Fibroblast of lung (primary cell): ENCODE results near the gene RPS6KL1. TPM values are rescaled to one million over a fixed set of nuclear protein-coding genes. Genes with fewer than 3 reads are reported as not detected.

ENCODE experiments used
- DNase-seq, 2 donors: peaks; one replicate each; pipeline versions ENCODE4 v3.0.0 to v3.0.0-alpha.2; 2010; ENCODE audit warnings: low read depth in 2 of 2
- H2AFZ ChIP-seq: 2 replicates; pipeline ENCODE4 v1.5.1; 2012; ENCODE audit warnings: low read length, control low read depth, inconsistent platforms
- H3K27ac ChIP-seq: 2 replicates; pipeline ENCODE4 v1.5.1; 2011; ENCODE audit warnings: low read length, control low read depth; ENCODE audit not compliant: insufficient read depth
- H3K27me3 ChIP-seq: 2 replicates; pipeline ENCODE4 v1.5.1; 2011; ENCODE audit warnings: mild to moderate bottlenecking, low read length; ENCODE audit not compliant: control insufficient read depth, insufficient read depth
- H3K36me3 ChIP-seq: 2 replicates; pipeline ENCODE4 v1.5.1; 2011; ENCODE audit warnings: low read length; ENCODE audit not compliant: control insufficient read depth, insufficient read depth
- H3K4me1 ChIP-seq: 2 replicates; pipeline ENCODE4 v1.5.1; 2011; ENCODE audit warnings: low read length; ENCODE audit not compliant: control insufficient read depth, insufficient read depth; ENCODE audit errors: extremely low read depth
- H3K4me2 ChIP-seq: 2 replicates; pipeline ENCODE4 v1.5.1; 2011; ENCODE audit warnings: low read length, control low read depth; ENCODE audit not compliant: insufficient read depth; ENCODE audit errors: extremely low read depth
- H3K4me3 ChIP-seq, 4 experiments: fragments of 200-600 bp in 1 of 4; sonication (generic) in 1 of 4; replicated peaks in 1 of 4; 2 replicates each; pipeline ENCODE4 v1.5.1; 2011 to 2016; ENCODE audit warnings: low read length in 4 of 4, low read depth in 3 of 4, mild to moderate bottlenecking in 3 of 4, control low read depth in 2 of 4, inconsistent platforms in 1 of 4, mixed read lengths in 1 of 4; ENCODE audit not compliant: insufficient read depth in 1 of 4; ENCODE audit errors: control extremely low read depth in 1 of 4
- H3K79me2 ChIP-seq: 2 replicates; pipeline ENCODE4 v1.5.1; 2012; ENCODE audit warnings: mild to moderate bottlenecking, low read length, inconsistent platforms; ENCODE audit not compliant: control insufficient read depth, insufficient read depth
- H3K9ac ChIP-seq: 2 replicates; pipeline ENCODE4 v1.5.1; 2011; ENCODE audit warnings: mild to moderate bottlenecking, low read length, control low read depth; ENCODE audit not compliant: insufficient read depth
- H3K9me3 ChIP-seq: 2 replicates; pipeline ENCODE4 v1.5.1; 2012; ENCODE audit warnings: low read depth, low read length; ENCODE audit not compliant: control insufficient read depth, insufficient read depth
- H4K20me1 ChIP-seq: 2 replicates; pipeline ENCODE4 v1.5.1; 2011; ENCODE audit warnings: low read length; ENCODE audit not compliant: control insufficient read depth, insufficient read depth; ENCODE audit errors: extremely low read depth
- EZH2 ChIP-seq: IDR thresholded peaks from 2 replicates; pipeline ENCODE4 v1.5.1; 2012; ENCODE audit warnings: low read length, control low read depth, mild to moderate bottlenecking; ENCODE audit errors: missing control alignments
- polyA plus RNA-seq, 2 donors: library from polyadenylated mRNA; depleted of rRNA in 1 of 2; stranded (reverse) in 1 of 2; unstranded in 1 of 2; fragments of >200 nt; gene quantifications; 2 replicates each; pipeline ENCODE4 v1.2.1, GENCODE V29; 2011 to 2012; ENCODE audit warnings: missing spikeins in 1 of 2
- total RNA-seq: library from RNA; depleted of rRNA; stranded (reverse); fragments of >200 nt; gene quantifications from 2 replicates; pipeline ENCODE4 v1.2.1, GENCODE V29; 2014
- TF ChIP-seq, protein P1 (sequence below), 2 donors: IDR thresholded peaks in 1 of 2; conservative IDR thresholded peaks in 1 of 2; 1 replicate in 1 of 2; 2 replicates in 1 of 2; pipeline ENCODE4 v1.5.1; 2011 to 2012; ENCODE audit warnings: low read length in 2 of 2, control low read depth in 1 of 2, inconsistent platforms in 1 of 2, low read depth in 1 of 2, mild to moderate bottlenecking in 1 of 2

The RPS6KL1 gene
- total and polyA plus RNA-seq, 2 donors (not counting 1 experiment from before 2014, with no cell fraction given) = 0.52 to 1.2 TPM

DNA sequence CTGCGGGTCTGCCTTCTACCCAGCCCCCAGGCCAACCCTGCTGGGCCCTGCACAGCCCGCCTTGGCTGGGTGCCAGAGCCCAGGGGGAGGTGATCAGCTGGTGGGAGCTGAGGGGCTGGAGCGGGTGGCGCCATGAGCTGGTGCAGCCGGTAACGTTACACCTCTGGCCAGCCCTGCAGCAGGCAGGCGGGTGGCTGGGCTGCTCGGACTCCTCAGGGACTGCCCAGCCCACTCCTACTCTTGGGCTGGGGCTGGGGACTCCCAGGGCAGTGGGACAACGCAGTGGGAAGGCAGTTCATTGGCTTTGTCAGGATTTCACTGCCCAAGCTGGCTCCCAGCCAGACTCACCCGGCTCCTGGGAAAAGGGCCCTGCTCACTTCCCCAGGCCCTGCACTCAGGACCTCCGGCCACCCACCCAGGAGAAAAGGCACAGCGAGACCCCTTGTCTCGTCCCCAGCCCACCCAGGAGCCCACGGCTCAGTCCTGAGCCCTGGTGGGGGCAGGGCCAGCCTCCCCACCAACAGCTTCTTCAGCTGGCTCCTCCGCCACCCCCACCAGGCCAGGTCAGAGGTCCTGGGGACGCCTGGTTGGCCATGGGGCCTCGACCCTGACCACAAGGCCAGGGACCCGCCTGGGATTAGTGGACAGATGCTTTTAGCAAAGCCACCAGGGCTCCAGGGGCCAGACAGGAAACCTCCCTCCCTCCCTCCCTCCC, 31.3 kb upstream of the RPS6KL1 start:
- Histone ChIP-seq H4K20me1 (no peaks in the 10 kb centered on the region), H3K79me2 (no peaks in the 10 kb centered on the region), H3K27me3 (peaks cover 14% of the 10 kb centered on the region), H3K9me3 (no peaks in the 10 kb centered on the region), H3K36me3 (no peaks in the 10 kb centered on the region), H3K4me2 (no peak overlapping the region), H2AFZ (no peak overlapping the region), H3K4me3 (peak overlapping the region in 1 of 4 experiments; percentile 69), H3K4me1 (no peaks in the 10 kb centered on the region), H3K27ac (no peak overlapping the region), H3K9ac (no peak overlapping the region)
- DNase-seq = no peak
- TF ChIP-seq EZH2 = no peak
- TF ChIP-seq, protein P1, sequence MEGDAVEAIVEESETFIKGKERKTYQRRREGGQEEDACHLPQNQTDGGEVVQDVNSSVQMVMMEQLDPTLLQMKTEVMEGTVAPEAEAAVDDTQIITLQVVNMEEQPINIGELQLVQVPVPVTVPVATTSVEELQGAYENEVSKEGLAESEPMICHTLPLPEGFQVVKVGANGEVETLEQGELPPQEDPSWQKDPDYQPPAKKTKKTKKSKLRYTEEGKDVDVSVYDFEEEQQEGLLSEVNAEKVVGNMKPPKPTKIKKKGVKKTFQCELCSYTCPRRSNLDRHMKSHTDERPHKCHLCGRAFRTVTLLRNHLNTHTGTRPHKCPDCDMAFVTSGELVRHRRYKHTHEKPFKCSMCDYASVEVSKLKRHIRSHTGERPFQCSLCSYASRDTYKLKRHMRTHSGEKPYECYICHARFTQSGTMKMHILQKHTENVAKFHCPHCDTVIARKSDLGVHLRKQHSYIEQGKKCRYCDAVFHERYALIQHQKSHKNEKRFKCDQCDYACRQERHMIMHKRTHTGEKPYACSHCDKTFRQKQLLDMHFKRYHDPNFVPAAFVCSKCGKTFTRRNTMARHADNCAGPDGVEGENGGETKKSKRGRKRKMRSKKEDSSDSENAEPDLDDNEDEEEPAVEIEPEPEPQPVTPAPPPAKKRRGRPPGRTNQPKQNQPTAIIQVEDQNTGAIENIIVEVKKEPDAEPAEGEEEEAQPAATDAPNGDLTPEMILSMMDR (conservative IDR thresholded peaks at IDR 0.05 in 1 of 2, IDR thresholded peaks at IDR 0.05 in 1 of 2; ENCODE audit: low read depth in 1 of 2, low read length in 2 of 2) = no peak

DNA sequence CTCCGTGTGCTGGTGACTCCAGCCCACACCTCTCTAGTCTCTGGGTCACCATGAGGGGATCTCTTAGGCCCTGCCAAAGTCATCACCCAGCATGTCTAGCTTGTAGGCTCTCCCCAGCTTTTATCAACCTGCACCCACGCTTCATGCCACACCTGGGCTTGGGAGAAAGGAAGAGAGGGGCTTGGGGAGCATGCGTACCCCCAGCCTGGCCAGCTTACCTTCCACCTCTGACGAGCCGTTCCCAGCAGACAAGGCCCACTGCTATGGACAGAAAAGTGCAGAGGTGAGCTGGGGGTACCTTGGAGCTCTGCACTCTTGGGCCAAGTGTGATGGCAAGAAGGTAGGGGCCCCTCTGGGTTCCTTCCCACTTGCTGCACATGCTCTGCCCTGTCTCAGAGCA, 30.6 kb upstream of the RPS6KL1 start:
- H2AFZ ChIP-seq = no peak overlapping the region

DNA sequence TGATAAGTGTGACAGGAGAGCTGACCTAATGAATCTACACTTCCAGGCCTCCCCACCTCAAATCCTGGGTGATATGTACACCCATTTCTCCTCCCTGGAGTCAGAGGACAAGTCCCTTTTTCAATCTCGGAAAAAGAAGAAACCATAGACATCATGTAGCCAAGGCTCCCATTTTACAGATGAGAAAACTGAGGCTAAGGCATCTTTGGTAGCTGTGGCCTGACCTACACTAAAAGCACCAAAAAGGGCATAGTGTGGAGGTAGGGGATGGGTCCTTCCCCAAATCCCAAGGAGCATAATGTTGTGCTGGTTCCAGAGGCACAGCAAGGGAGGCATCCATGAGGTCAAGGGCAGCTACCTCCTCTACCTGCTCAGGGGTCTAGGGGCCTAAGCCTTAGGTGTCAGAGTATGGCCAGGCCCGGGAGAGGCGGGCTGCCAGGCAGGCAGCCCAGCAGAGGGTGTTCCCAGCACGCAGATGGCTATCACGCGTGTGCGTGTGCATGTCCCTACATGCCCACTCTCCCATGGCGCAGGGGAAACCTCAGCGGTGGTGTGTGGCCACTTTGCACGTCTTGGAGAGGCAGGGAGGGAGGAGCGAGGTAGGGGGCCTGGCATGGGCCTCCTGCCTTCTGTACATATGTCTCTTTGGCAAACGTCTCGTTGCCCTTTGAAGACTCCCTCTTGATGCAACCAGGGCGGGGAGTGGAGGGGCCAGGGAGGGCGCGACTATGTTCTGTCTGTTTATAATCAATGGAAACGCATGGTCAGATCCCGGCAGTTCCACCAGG, 29.8 kb upstream of the RPS6KL1 start:
- Histone ChIP-seq H3K4me1 (no peaks in the 10 kb centered on the region), H3K79me2 (no peaks in the 10 kb centered on the region), H3K4me3 (peak overlapping the region in 1 of 4 experiments; percentile 69), H2AFZ (no peak overlapping the region), H3K27ac (no peak overlapping the region), H3K9ac (no peak overlapping the region), H3K36me3 (no peaks in the 10 kb centered on the region), H3K27me3 (peaks cover 14% of the 10 kb centered on the region), H4K20me1 (no peaks in the 10 kb centered on the region), H3K9me3 (no peaks in the 10 kb centered on the region), H3K4me2 (no peak overlapping the region)
- TF ChIP-seq, protein P1 (conservative IDR thresholded peaks at IDR 0.05 in 1 of 2, IDR thresholded peaks at IDR 0.05 in 1 of 2; ENCODE audit: low read depth in 1 of 2, low read length in 2 of 2) = no peak
- no peak for TF ChIP-seq EZH2
- peak in 1 of 2 donors; percentile 25 for DNase-seq

More for the DNA sequence above, 30.6 kb upstream of the RPS6KL1 start:
- H4K20me1 ChIP-seq = no peaks in the 10 kb centered on the region
- H3K27me3 ChIP-seq = peaks cover 14% of the 10 kb centered on the region
- H3K79me2 ChIP-seq = no peaks in the 10 kb centered on the region
- peak overlapping the region in 1 of 4 experiments; percentile 69 for H3K4me3 ChIP-seq
- no peak overlapping the region for H3K4me2 ChIP-seq
- no peaks in the 10 kb centered on the region for H3K9me3 ChIP-seq
- no peaks in the 10 kb centered on the region for H3K36me3 ChIP-seq
- TF ChIP-seq, protein P1 (conservative IDR thresholded peaks at IDR 0.05 in 1 of 2, IDR thresholded peaks at IDR 0.05 in 1 of 2; ENCODE audit: low read depth in 1 of 2, low read length in 2 of 2) = no peak
- no peak for TF ChIP-seq EZH2
- H3K4me1 ChIP-seq = no peaks in the 10 kb centered on the region
- no peak overlapping the region for H3K9ac ChIP-seq
- no peak overlapping the region for H3K27ac ChIP-seq
- no peak for DNase-seq
